Neural progenitor cell (in vitro differentiated cells): ENCODE results near the gene NDP. TPM values are rescaled to one million over a fixed set of nuclear protein-coding genes. Genes with fewer than 3 reads are reported as not detected.

Experiments used
- DNase-seq: peaks from one replicate; pipeline ENCODE4 v3.0.0-alpha.2; 2016; ENCODE audit warnings: low spot score
- H2AFZ ChIP-seq: fragments of 200-600 bp; sonication (generic); replicated peaks from 2 replicates; pipeline ENCODE4 v1.6.1; 2016; ENCODE audit warnings: antibody characterized with exemption
- H3F3A ChIP-seq: fragments of 200-600 bp; sonication (generic); 2 replicates; pipeline ENCODE4 v1.6.1; 2016; ENCODE audit warnings: antibody characterized with exemption, low read depth
- H3K27ac ChIP-seq: fragments of 200-600 bp; sonication (generic); 2 replicates; pipeline ENCODE4 v1.5.1; 2016; ENCODE audit warnings: mild to moderate bottlenecking
- H3K27me3 ChIP-seq: fragments of 200-600 bp; sonication (generic); 2 replicates; pipeline ENCODE4 v1.6.1; 2016; ENCODE audit warnings: mild to moderate bottlenecking, moderate library complexity
- H3K36me3 ChIP-seq: fragments of 200-600 bp; sonication (generic); 2 replicates; pipeline ENCODE4 v1.5.1; 2016
- H3K4me1 ChIP-seq: fragments of 200-600 bp; sonication (generic); 2 replicates; pipeline ENCODE4 v1.6.1; 2016; ENCODE audit warnings: mixed run types
- H3K4me2 ChIP-seq: fragments of 200-600 bp; sonication (generic); 2 replicates; pipeline ENCODE4 v1.6.1; 2016
- H3K4me3 ChIP-seq: fragments of 200-600 bp; sonication (generic); 2 replicates; pipeline ENCODE4 v1.5.1; 2016
- H3K79me2 ChIP-seq: fragments of 200-600 bp; sonication (generic); 2 replicates; pipeline ENCODE4 v1.6.1; 2016; ENCODE audit warnings: low read depth
- H3K9ac ChIP-seq: fragments of 200-600 bp; sonication (generic); 2 replicates; pipeline ENCODE4 v1.6.1; 2016
- H3K9me3 ChIP-seq: fragments of 200-600 bp; sonication (generic); 2 replicates; pipeline ENCODE4 v1.5.1; 2016; ENCODE audit warnings: low read depth
- H4K20me1 ChIP-seq: fragments of 200-600 bp; sonication (generic); 2 replicates; pipeline ENCODE4 v1.6.1; 2016; ENCODE audit warnings: low read depth
- H3K27ac Mint-ChIP-seq: 3 replicates; pipeline ENCODE4 v1.8.0; 2021; ENCODE audit warnings: mixed read lengths
- H3K27me3 Mint-ChIP-seq: 2 replicates; pipeline ENCODE4 v1.8.0; 2022; ENCODE audit warnings: low read depth, mild to moderate bottlenecking, inconsistent platforms, moderate library complexity, mixed read lengths; ENCODE audit not compliant: insufficient read depth
- H3K36me3 Mint-ChIP-seq: 3 replicates; pipeline ENCODE4 v1.8.0; 2021; ENCODE audit warnings: mixed read lengths
- H3K4me1 Mint-ChIP-seq: 3 replicates; pipeline ENCODE4 v1.8.0; 2021; ENCODE audit warnings: mixed read lengths
- H3K4me3 Mint-ChIP-seq: 3 replicates; pipeline ENCODE4 v1.8.0; 2021; ENCODE audit warnings: mild to moderate bottlenecking, moderate library complexity, mixed read lengths
- H3K9me3 Mint-ChIP-seq: 3 replicates; pipeline ENCODE4 v1.8.0; 2020; ENCODE audit warnings: mixed read lengths
- CTCF ChIP-seq: fragments of 200-600 bp; sonication (generic); IDR thresholded peaks from 2 replicates; pipeline ENCODE4 v1.5.1; 2017; ENCODE audit warnings: antibody characterized with exemption, mild to moderate bottlenecking
- EZH2 ChIP-seq: fragments of 200-600 bp; sonication (generic); IDR thresholded peaks from 2 replicates; pipeline ENCODE4 v1.6.1; 2017; ENCODE audit warnings: antibody characterized with exemption, mild to moderate bottlenecking, moderate library complexity
- EZH2phosphoT487 ChIP-seq: fragments of 200-600 bp; sonication (generic); IDR thresholded peaks from 2 replicates; pipeline ENCODE4 v1.6.1; 2017; ENCODE audit warnings: antibody characterized with exemption
- total RNA-seq: library from RNA; depleted of rRNA; stranded (reverse); fragments of >200 nt; gene quantifications from 2 replicates; pipeline ENCODE4 v1.2.3, GENCODE V29; 2015; ENCODE audit warnings: low replicate concordance

The NDP gene
- total RNA-seq, 1 donor from 2014 or later = 2.5 TPM

- Histone ChIP-seq H3F3A (no peaks in the 10 kb centered on the region), H4K20me1 (no peaks in the 10 kb centered on the region), H3K9ac (no peak overlapping the region), H3K4me3 (no peak overlapping the region), H3K27me3 (no peaks in the 10 kb centered on the region), H3K4me2 (no peak overlapping the region), H2AFZ (no peak overlapping the region), H3K36me3 (no peaks in the 10 kb centered on the region), H3K79me2 (no peaks in the 10 kb centered on the region), H3K27ac (no peak overlapping the region), H3K9me3 (no peaks in the 10 kb centered on the region), H3K4me1 (no peaks in the 10 kb centered on the region)
- no peak for TF ChIP-seq EZH2phosphoT487
- no peak for TF ChIP-seq EZH2
- no peak for TF ChIP-seq CTCF
- no peak for DNase-seq
- Mint-ChIP-seq H3K27me3 (no peaks in the 10 kb centered on the region), H3K9me3 (no peaks in the 10 kb centered on the region), H3K4me3 (no peak overlapping the region), H3K27ac (no peak overlapping the region), H3K4me1 (no peaks in the 10 kb centered on the region), H3K36me3 (no peaks in the 10 kb centered on the region)
Measured at GRCh38 chrX:43909141-43909540, 64.0 kb downstream of the NDP start.

- H2AFZ ChIP-seq = no peak overlapping the region
- Mint-ChIP-seq H3K27ac (no peak overlapping the region), H3K9me3 (no peaks in the 10 kb centered on the region), H3K4me3 (no peak overlapping the region), H3K36me3 (no peaks in the 10 kb centered on the region), H3K4me1 (no peaks in the 10 kb centered on the region), H3K27me3 (no peaks in the 10 kb centered on the region)
- TF ChIP-seq EZH2 (no peak), CTCF (no peak), EZH2phosphoT487 (no peak)
- H3K4me1 ChIP-seq = no peaks in the 10 kb centered on the region
- no peaks in the 10 kb centered on the region for H4K20me1 ChIP-seq
- no peaks in the 10 kb centered on the region for H3K9me3 ChIP-seq
- no peak for DNase-seq
- H3K9ac ChIP-seq = no peak overlapping the region
- H3K4me2 ChIP-seq = no peak overlapping the region
- no peaks in the 10 kb centered on the region for H3K27me3 ChIP-seq
- H3K36me3 ChIP-seq = no peaks in the 10 kb centered on the region
- no peak overlapping the region for H3K27ac ChIP-seq
- no peaks in the 10 kb centered on the region for H3K79me2 ChIP-seq
- H3K4me3 ChIP-seq = no peak overlapping the region
- no peaks in the 10 kb centered on the region for H3F3A ChIP-seq
Measured at GRCh38 chrX:43899878-43900815, 73.0 kb downstream of the NDP start.

Other genes starting within 250 kb of the NDP start
- 0.40 and 1.5 TPM in 2 replicates for gene MAOB, start 90.9 kb downstream of the NDP start, total RNA-seq